Ovary (tissue), 9 donors: ENCODE data around the gene HNRNPL. TPM values are rescaled to one million over a fixed set of nuclear protein-coding genes. Genes with fewer than 3 reads are reported as not detected.
"Not testable (repeated sequence)": the region's sequence is repeated elsewhere in the genome, so short reads cannot be mapped to it uniquely, and the experiment has no call there.

ENCODE experiments used
- DNase-seq, 5 donors: peaks; one replicate each; pipeline ENCODE4 v3.0.0-alpha.2; 2019 to 2020
- H3K27ac ChIP-seq, 2 donors: fragments of 200-600 bp; one replicate each; pipeline versions ENCODE4 v1.5.1 to v1.8.0; 2019 to 2022
- H3K27me3 ChIP-seq: fragments of 200-600 bp; one replicate; pipeline ENCODE4 v1.8.0; 2022
- H3K36me3 ChIP-seq: fragments of 200-600 bp; sonication (generic); one replicate; pipeline ENCODE4 v1.5.1; 2019
- H3K4me1 ChIP-seq: one replicate; pipeline ENCODE4 v1.8.1; 2013; ENCODE audit warnings: mild to moderate bottlenecking, moderate library complexity; ENCODE audit not compliant: insufficient read depth
- H3K4me3 ChIP-seq: fragments of 200-600 bp; sonication (generic); one replicate; pipeline ENCODE4 v1.5.1; 2017
- H3K9me3 ChIP-seq, 2 donors: fragments of 200-600 bp in 1 of 2; sonication (generic) in 1 of 2; one replicate each; pipeline versions ENCODE4 v1.5.1 to v1.8.1; 2013 to 2019; ENCODE audit warnings: mild to moderate bottlenecking in 1 of 2, moderate library complexity in 1 of 2
- CTCF ChIP-seq, 3 donors: fragments of 450-650 bp in 2 of 3; fragments of 200-600 bp in 1 of 3; IDR thresholded peaks; one replicate each; pipeline versions ENCODE4 v1.5.1 to v1.8.0; 2016 to 2022; ENCODE audit warnings: antibody characterized with exemption in 3 of 3, mild to moderate bottlenecking in 1 of 3
- EP300 ChIP-seq: sonication (generic); formaldehyde crosslinking; IDR thresholded peaks from one replicate; pipeline ENCODE4 v1.6.1; 2017; ENCODE audit warnings: antibody characterized with exemption
- POLR2A ChIP-seq: fragments of 450-650 bp; IDR thresholded peaks from one replicate; pipeline ENCODE4 v1.6.1; 2017; ENCODE audit warnings: antibody characterized with exemption, mild to moderate bottlenecking, moderate library complexity
- WGBS, 3 donors: extraction: QIAGEN DNeasy Blood & Tissue Kit in 1 of 3; methylation state at CpG; one replicate each; pipeline versions ENCODE4 v1.1.5 to v1.1.7; 2013 to 2017; 5-methylcytosine and 5-hydroxymethylcytosine counted together
- intact Hi-C, 4 donors: fragments of 100-400 bp; cut with DNase I; formaldehyde crosslinking; loops; one replicate each; pipeline versions ENCODE4 v1.11.0 to v1.15.1; 2022 to 2023
- polyA plus RNA-seq, 2 donors: library from polyadenylated mRNA; stranded (reverse); fragments of 200-250 nt in 1 of 2; fragments of 350-450 nt in 1 of 2; fragmentation: Illumina TruSeq in 1 of 2; extraction: RNeasy Lipid Tissue Mini Kit (QIAGEN cat#74804) in 1 of 2; gene quantifications; one replicate each; pipeline ENCODE4 v1.2.3, GENCODE V29; 2013 to 2014
- total RNA-seq, 7 donors: library from RNA; depleted of rRNA in 2 of 7; stranded (reverse); fragments of >200 nt in 2 of 7; fragmentation: NEBNext Ultra II Directional in 3 of 7; extraction: Animal tissue kit (Norgen Biotek cat#: 25700) in 3 of 7; gene quantifications; one replicate each; pipeline versions ENCODE4 v1.1.0 to v1.2.4, GENCODE V29; 2016 to 2023
- donor health status: DM: no; HTN: no; CAD: no; lungs with moderate emphysema.
- donor health status: DM: no; HTN: no; CAD: no.
- donor health status: Bipolar disorder and iron deficiency.
- donor health status: DM: yes; HTN: yes; CAD: no.
- donor health status: DM: no; HTN: no; CAD: no.
- donor health status: DM: yes; HTN: yes; CAD: no.

HNRNPL gene
- total and polyA plus RNA-seq, 9 donors = 110 to 284 (median 230) TPM

GRCh38 chr19:38793177-38793576, 56.6 kb downstream of the HNRNPL start:
- Histone ChIP-seq H3K27ac (no peak overlapping the region), H3K9me3 (no peaks in the 10 kb centered on the region), H3K4me3 (no peak overlapping the region), H3K36me3 (no peaks in the 10 kb centered on the region), H3K4me1 (no peaks in the 10 kb centered on the region), H3K27me3 (no peaks in the 10 kb centered on the region)
- WGBS, 3 donors = 65 to 76% (median 69%) methylated on average over 8 of the region's 8 CpGs
- no peak for DNase-seq
- intact Hi-C loops = loop anchor here in 1 of 4 donors (2.0 kb wide), 1 partner anchor 18 kb away; no protein-coding TSS in a partner anchor
- TF ChIP-seq CTCF (IDR thresholded peaks at IDR 0.05) (no peak), EP300 (no peak), POLR2A (no peak)

GRCh38 chr19:38792250-38793111, 57.3 kb downstream of the HNRNPL start:
- no peaks in the 10 kb centered on the region for H3K36me3 ChIP-seq
- H3K9me3 ChIP-seq = no peaks in the 10 kb centered on the region
- TF ChIP-seq CTCF (IDR thresholded peaks at IDR 0.05) (no peak), POLR2A (no peak), EP300 (no peak)
- peak in 1 of 5 donors; percentile 62 for DNase-seq
- no peaks in the 10 kb centered on the region for H3K27me3 ChIP-seq
- H3K27ac ChIP-seq = no peak overlapping the region
- peak overlapping the region; percentile 18 for H3K4me3 ChIP-seq
- no peaks in the 10 kb centered on the region for H3K4me1 ChIP-seq
- WGBS, 3 donors = 16 to 29% (median 18%) methylated on average over 20 to 65 of the region's 71 CpGs
- intact Hi-C loops = loop anchor here in 1 of 4 donors (2.0 kb wide), 1 partner anchor 18 kb away; no protein-coding TSS in a partner anchor

GRCh38 chr19:38791451-38792064, 58.2 kb downstream of the HNRNPL start:
- WGBS, 3 donors = 0% methylated on average over 1 of the region's 40 CpGs; no CpG with 5 or more reads in 2 of the 3 donors
- not testable (repeated sequence) for H3K27ac ChIP-seq, H3K9me3 ChIP-seq, H3K4me1 ChIP-seq, H3K27me3 ChIP-seq, H3K36me3 ChIP-seq, H3K4me3 ChIP-seq, DNase-seq
- intact Hi-C loops = loop anchor here in 1 of 4 donors (2.0 kb wide), 1 partner anchor 17 kb away; no protein-coding TSS in a partner anchor

GRCh38 chr19:38790507-38791403, 59.0 kb downstream of the HNRNPL start:
- WGBS, 3 donors = 56% methylated on average over 18 to 20 of the region's 49 CpGs; no CpG with 5 or more reads in 1 of the 3 donors
- DNase-seq, H3K9me3 ChIP-seq, intact Hi-C loops, H3K27me3 ChIP-seq, H3K4me3 ChIP-seq, H3K4me1 ChIP-seq, H3K36me3 ChIP-seq, H3K27ac ChIP-seq: not testable (repeated sequence)
